Activated T-helper 2 cell treated with anti-CD3 and anti-CD28 coated beads, Interferon-gamma antibody, Interleukin-2, Interleukin-4, amounts not matched to agents 10 μg/mL and 5 μg/mL and 100 μg/mL, durations not matched to agents 14 hours and 24 hours and 36 hours (primary cell): ENCODE measurements around the gene CCDC157. TPM values are rescaled to one million over a fixed set of nuclear protein-coding genes. Genes with fewer than 3 reads are reported as not detected.

Source experiments
- DNase-seq: peaks from one replicate; pipeline ENCODE4 v3.0.0; 2021; ENCODE audit warnings: low spot score
- H3K27ac Mint-ChIP-seq: one replicate; pipeline ENCODE4 v1.8.0; 2021; ENCODE audit warnings: mixed read lengths
- H3K27me3 Mint-ChIP-seq: one replicate; pipeline ENCODE4 v1.8.0; 2021; ENCODE audit warnings: low read depth, mixed read lengths
- H3K36me3 Mint-ChIP-seq: one replicate; pipeline ENCODE4 v1.8.0; 2021; ENCODE audit warnings: low read depth, mixed read lengths
- H3K4me1 Mint-ChIP-seq: one replicate; pipeline ENCODE4 v1.8.0; 2021; ENCODE audit warnings: low read depth, mixed read lengths
- H3K4me3 Mint-ChIP-seq: one replicate; pipeline ENCODE4 v1.8.0; 2021; ENCODE audit warnings: low read depth, mild to moderate bottlenecking, moderate library complexity, mixed read lengths
- H3K9me3 Mint-ChIP-seq: one replicate; pipeline ENCODE4 v1.8.0; 2021; ENCODE audit warnings: mixed read lengths
- intact Hi-C: fragments of 100-400 bp; cut with micrococcal nuclease; formaldehyde crosslinking; loops from one replicate; pipeline ENCODE4 v1.15.1; 2023
- total RNA-seq: library from RNA; stranded (reverse); gene quantifications from 2 replicates; pipeline ENCODE4 v1.2.3, GENCODE V29; 2022

The CCDC157 gene
- total RNA-seq, 1 donor from 2014 or later = 3.2 TPM

DNA sequence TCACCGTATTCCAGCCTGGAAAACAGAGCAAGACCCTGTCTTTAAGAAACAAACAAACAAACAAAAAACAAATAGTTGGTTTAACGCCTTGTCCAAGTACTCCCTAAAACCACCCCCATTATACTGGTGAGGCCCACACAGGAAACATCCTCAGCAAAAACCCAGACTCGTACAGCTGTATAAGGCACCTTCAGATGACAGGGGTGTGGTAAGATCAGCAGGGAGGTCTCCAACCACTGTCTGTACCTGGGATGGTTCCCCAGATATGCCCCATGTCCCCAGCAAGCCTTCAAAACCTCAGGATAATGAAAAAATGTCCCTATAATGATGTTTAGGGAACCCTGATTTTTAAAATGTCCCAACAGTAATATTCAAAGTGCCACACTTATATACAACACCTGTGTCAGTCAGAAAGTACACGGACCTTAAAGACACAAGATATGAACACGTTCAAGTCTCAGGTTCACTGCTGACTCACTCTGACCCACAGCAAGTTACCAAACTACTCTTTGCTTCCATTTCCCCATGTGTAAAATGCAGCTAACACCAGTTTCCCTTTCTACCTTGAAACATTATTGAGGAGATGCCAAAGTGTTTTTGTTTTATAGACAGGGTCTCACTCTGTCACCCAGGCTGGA lies 9.4 kb upstream of the CCDC157 start:
- no peak for DNase-seq
- H3K9me3 Mint-ChIP-seq = no peaks in the 10 kb centered on the region
- H3K27me3 Mint-ChIP-seq = no peaks in the 10 kb centered on the region
- intact Hi-C loops = no loop called here
- peak overlapping the region; percentile 70 for H3K27ac Mint-ChIP-seq
- peaks cover 44% of the 10 kb centered on the region for H3K4me1 Mint-ChIP-seq
- H3K36me3 Mint-ChIP-seq = peaks cover 87% of the 10 kb centered on the region
- H3K4me3 Mint-ChIP-seq = no peak overlapping the region

DNA sequence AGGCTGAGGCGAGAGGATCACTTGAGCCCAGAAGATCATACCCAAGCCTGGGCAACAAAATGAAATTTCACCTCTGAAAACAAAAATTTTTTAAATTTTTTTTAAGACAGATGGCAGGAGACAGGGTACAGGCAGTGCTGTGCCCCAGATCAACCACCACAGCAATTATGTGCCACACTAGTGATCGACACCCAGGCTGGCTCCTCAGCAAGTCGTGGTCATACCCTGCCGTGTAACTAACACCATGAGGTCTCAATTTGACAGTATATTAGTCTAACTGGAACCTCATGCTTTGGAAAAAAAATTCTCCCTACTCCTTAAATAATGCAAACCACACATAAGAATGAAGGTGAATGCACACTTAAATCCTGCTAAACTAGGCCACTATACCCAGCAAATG lies 8.4 kb upstream of the CCDC157 start:
- H3K36me3 Mint-ChIP-seq = peaks cover 85% of the 10 kb centered on the region
- H3K9me3 Mint-ChIP-seq = no peaks in the 10 kb centered on the region
- DNase-seq = no peak
- intact Hi-C loops = no loop called here
- peak overlapping the region; percentile 15 for H3K4me3 Mint-ChIP-seq
- peaks cover 48% of the 10 kb centered on the region for H3K4me1 Mint-ChIP-seq
- no peaks in the 10 kb centered on the region for H3K27me3 Mint-ChIP-seq
- peak overlapping the region; percentile 72 for H3K27ac Mint-ChIP-seq

DNA sequence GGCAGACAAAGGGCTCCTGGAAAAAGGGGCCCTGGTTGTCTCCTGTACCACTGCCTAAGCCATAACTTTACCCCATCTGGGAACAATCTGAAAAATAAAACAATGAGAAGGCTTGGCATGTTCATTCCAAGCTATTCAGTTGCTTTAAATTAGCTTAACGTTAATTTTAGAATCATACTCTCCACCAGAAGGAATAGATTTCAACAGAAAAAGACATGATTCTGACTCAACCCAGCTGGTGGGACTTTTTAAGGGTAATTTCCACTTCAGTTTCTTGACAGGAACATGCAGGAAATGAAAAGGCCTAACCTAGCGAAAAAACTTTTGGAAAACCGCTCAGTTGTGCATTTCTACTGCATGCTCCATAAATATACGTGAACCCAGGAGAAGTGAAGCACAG lies 8.0 kb upstream of the CCDC157 start:
- Mint-ChIP-seq H3K4me1 (peaks cover 50% of the 10 kb centered on the region), H3K4me3 (peak overlapping the region; percentile 15), H3K36me3 (peaks cover 85% of the 10 kb centered on the region), H3K27me3 (no peaks in the 10 kb centered on the region), H3K27ac (peak overlapping the region; percentile 72), H3K9me3 (no peaks in the 10 kb centered on the region)
- no peak for DNase-seq
- intact Hi-C loops = no loop called here

DNA sequence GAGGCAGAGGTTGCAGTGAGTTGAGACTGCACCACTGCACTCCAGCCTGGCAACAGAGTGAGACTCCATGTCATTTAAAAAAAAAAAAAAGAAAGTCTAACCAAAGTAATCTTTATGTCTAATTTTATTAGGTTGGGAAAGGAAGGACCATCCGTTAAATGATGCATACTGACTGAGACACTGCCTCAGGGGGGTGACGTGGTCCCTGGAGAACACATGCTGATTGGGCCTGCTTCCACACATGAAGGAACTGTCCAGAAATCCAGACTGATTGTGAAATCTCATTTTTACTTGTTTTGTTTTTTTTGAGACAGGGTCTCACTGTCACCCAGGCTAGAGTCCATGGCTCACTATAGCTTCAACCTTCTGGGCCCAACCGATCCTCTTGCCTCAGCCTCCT lies 5.6 kb upstream of the CCDC157 start:
- intact Hi-C loops = no loop called here
- no peak for DNase-seq
- Mint-ChIP-seq H3K36me3 (peaks cover 84% of the 10 kb centered on the region), H3K4me3 (no peak overlapping the region), H3K9me3 (no peaks in the 10 kb centered on the region), H3K4me1 (peaks cover 60% of the 10 kb centered on the region), H3K27me3 (no peaks in the 10 kb centered on the region), H3K27ac (no peak overlapping the region)

DNA sequence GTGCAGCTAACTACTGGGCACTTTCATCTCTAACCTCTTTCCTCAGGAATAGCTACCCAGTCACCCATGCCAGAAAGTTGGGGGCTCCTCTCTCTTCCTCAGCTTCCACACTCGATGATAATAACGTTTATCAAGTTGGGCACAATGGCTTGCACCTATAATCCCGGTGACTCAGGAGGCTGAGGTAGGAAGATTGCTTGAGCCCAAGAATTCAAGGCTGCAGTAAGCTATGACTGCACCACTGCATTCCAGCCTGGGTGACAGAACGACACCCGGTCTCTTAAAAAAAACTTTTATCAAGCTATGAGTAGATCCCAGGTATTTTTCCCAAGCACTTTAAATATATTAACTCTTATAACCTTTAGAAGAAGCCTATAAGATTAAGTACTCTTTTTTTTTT lies 2.2 kb upstream of the CCDC157 start:
- DNase-seq = no peak
- peaks cover 2% of the 10 kb centered on the region for H3K27me3 Mint-ChIP-seq
- peak overlapping the region; percentile 58 for H3K27ac Mint-ChIP-seq
- intact Hi-C loops = loop anchor here (5.0 kb wide), 1 partner anchor 47 kb away; no protein-coding TSS in a partner anchor
- peaks cover 60% of the 10 kb centered on the region for H3K36me3 Mint-ChIP-seq
- H3K4me1 Mint-ChIP-seq = peaks cover 44% of the 10 kb centered on the region
- no peaks in the 10 kb centered on the region for H3K9me3 Mint-ChIP-seq
- peak overlapping the region; percentile 91 for H3K4me3 Mint-ChIP-seq

DNA sequence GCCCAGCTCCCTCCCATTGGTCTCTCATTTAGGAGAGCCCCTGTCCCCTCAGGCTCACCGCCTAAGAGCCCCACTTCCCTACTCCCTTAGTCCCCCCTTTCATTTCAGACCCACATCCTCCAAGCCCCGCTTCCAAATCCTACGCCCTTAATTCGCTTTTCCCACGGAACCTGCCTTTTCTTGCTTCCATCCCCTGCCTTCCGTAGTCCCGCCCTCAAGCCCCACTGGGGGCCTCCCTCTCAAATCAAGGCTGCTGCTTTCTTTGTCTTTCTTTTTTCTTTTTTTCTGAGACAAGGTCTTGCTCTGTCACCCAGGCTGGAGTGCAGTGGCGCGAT lies 396 bp downstream of the CCDC157 start:
- no peak for DNase-seq
- Mint-ChIP-seq H3K4me3 (peak overlapping the region; percentile 91), H3K27me3 (peaks cover 2% of the 10 kb centered on the region), H3K36me3 (peaks cover 39% of the 10 kb centered on the region), H3K27ac (peak overlapping the region; percentile 54), H3K9me3 (no peaks in the 10 kb centered on the region), H3K4me1 (peaks cover 33% of the 10 kb centered on the region)
- intact Hi-C loops = loop anchor here (2.0 to 5.0 kb wide), 3 partner anchors 30 to 70 kb away; partner anchors contain the start of gene TBC1D10A

DNA sequence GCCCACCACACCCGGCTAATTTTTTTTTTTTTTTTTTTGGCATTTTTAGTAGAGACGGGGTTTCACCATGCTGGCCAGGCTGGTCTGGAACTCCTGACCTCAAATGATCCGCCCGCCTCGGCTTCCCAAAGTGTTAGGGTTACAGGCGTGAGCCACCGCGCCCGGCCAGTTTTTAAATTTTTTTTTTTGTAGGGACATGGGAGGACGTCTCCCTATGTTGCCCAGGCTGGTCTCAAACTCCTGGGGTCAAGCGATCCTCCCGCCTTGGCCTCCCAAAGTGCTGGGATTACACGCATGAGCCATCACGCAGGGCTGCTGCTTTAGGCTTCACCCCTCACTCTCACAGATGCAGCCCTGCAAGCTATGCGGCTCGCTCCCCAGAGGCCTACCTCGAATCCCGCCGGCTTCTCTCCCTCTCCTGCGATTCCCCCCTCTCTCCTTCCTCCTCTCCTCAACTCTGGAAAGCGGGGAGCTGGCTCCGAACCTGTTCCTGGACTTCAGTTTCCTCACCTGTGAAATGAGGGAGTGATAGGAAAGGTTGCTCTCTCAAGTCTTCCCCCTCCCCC lies 926 bp downstream of the CCDC157 start:
- Mint-ChIP-seq H3K9me3 (no peaks in the 10 kb centered on the region), H3K27me3 (peaks cover 2% of the 10 kb centered on the region), H3K27ac (peak overlapping the region; percentile 72), H3K4me3 (peak overlapping the region; percentile 91), H3K4me1 (peaks cover 30% of the 10 kb centered on the region), H3K36me3 (peaks cover 33% of the 10 kb centered on the region)
- no peak for DNase-seq
- intact Hi-C loops = loop anchor here (2.0 to 5.0 kb wide), 3 partner anchors 31 to 69 kb away; partner anchors contain the start of gene TBC1D10A

DNA sequence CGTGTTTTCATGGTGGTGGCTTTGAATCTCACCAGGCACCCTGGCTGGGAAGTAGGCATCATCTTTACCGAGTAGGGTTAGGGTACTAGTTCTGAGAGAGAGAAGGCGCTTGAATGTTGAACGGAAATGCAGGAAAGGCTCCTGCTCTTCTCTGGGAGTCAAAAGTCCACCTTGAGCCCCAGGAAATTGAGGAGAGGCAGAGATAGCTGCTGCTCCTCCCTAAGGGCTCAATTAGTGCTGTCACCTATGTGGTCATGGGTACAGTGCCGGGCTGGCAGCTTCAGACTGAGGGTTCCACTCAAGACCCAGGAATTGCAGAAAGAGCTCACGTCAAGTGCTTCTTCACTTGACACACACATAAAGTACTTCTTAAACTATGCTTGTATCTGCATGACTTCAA lies 1.7 kb downstream of the CCDC157 start:
- Mint-ChIP-seq H3K27me3 (peaks cover 2% of the 10 kb centered on the region), H3K4me3 (no peak overlapping the region), H3K4me1 (peaks cover 29% of the 10 kb centered on the region), H3K9me3 (no peaks in the 10 kb centered on the region), H3K27ac (no peak overlapping the region), H3K36me3 (peaks cover 28% of the 10 kb centered on the region)
- intact Hi-C loops = loop anchor here (5.0 kb wide), 1 partner anchor 51 kb away; no protein-coding TSS in a partner anchor
- no peak for DNase-seq

DNA sequence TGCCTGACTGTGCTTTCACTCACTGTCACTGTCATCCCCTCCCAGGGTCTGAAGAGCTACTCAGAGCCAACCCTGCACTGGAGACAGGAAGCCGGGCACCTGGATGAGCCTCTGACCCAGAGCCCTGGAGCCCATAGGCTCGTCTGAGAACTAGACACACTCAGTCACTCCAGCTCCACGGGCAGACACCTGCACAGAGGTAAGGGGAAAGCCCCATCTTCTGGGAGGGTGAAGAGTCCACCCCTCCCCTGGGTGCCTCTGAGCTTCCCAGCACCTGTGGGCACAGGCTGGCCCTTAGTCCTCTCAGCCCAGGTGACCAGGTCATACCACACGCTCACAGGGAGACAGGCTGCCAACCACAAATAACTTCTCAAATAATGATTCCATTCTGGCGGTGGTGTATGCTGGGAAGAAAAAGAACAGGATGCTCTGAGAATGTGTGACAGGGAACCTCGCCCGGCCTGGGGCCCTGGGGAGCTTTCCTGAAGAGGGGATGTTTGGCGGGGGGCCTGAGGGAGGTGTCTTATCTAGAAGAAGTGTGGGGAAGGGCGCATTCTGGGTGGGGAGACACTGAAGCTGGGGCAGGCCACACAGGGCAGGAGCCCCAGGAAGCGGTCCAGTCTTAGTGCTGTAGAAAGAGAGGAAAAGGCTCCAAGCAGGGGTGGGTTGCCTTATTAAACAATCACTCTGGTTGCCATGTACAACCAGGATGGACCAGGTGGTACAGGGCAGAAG lies 5.3 kb downstream of the CCDC157 start:
- no peak for DNase-seq
- intact Hi-C loops = no loop called here
- no peak overlapping the region for H3K4me3 Mint-ChIP-seq
- no peaks in the 10 kb centered on the region for H3K36me3 Mint-ChIP-seq
- no peak overlapping the region for H3K27ac Mint-ChIP-seq
- no peaks in the 10 kb centered on the region for H3K9me3 Mint-ChIP-seq
- H3K4me1 Mint-ChIP-seq = peaks cover 6% of the 10 kb centered on the region
- H3K27me3 Mint-ChIP-seq = peaks cover 2% of the 10 kb centered on the region

DNA sequence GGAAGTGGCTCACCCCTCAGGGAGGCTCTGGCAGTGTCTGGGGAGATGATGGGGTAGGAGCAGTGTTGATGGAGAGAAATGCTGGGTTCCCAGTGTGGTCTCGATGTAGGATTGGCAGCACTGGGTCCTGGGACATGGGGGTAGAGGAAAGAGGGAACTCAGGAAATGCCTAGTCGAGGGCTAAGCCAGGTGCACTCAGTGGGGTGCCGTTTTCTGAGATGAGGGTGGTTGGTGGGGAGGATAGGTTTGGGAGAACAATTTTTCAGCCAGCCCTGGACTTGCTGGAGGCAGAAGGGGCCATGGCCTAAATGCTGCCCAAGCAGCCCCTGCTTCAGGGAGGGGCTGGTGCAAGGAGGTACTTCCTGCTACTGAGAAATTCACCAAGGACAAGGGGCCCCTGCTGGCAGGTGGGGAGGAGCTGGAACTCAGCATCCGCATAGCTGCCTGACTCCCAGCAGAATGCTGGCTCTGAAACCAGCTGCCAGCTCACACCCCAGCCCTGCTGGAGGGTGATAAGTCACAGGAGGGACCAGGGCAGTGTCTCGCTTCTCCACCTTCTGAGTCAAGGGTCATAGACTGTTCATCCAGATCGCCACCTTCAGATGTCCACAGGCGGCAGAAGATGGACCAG lies 6.0 kb downstream of the CCDC157 start:
- Mint-ChIP-seq H3K9me3 (no peaks in the 10 kb centered on the region), H3K27me3 (peaks cover 2% of the 10 kb centered on the region), H3K4me3 (no peak overlapping the region), H3K4me1 (peaks cover 3% of the 10 kb centered on the region), H3K36me3 (no peaks in the 10 kb centered on the region), H3K27ac (no peak overlapping the region)
- intact Hi-C loops = no loop called here
- DNase-seq = no peak

DNA sequence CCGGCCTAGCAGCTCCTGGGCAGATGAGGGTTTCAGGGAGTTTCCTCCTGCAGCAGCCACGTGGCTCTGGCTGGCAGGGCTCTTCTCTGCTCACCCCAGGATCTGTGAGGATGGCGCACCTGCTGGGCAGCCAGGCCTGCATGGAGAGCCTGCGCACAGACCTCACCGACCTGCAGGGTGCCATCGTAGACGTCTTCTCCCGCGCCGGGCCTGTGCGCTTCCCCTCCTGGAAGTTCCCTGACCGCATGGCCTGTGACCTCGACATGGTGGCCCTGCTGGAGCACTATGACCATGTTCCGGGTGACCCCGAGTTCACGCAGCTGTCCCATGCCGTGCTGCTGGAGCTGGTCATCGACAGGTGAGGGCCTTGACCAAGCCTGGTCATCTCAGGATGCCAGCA lies 9.1 kb downstream of the CCDC157 start:
- no peak for DNase-seq
- Mint-ChIP-seq H3K9me3 (no peaks in the 10 kb centered on the region), H3K4me1 (no peaks in the 10 kb centered on the region), H3K4me3 (no peak overlapping the region), H3K36me3 (no peaks in the 10 kb centered on the region), H3K27me3 (no peaks in the 10 kb centered on the region), H3K27ac (no peak overlapping the region)
- intact Hi-C loops = no loop called here

DNA sequence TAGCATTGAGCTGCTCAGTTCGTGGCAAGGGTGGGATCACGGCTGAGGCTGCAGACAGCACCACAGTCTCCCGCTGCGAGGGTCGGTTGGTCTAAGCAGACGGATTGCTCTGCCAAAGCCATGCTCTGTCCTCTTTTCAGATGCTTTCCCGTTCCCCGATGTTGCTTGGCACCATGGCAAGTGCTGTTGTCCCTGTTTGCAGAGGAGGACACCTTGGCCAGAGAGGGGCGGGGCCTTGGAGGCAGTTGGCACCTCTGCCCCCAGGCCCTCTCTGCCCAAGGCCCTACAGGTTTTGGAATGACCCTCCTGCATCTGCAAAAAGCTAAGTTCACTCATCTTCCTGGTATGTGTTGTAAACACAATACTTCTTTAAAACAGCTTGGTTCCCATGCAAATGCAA lies 11.6 kb downstream of the CCDC157 start:
- H3K36me3 Mint-ChIP-seq = no peaks in the 10 kb centered on the region
- H3K27me3 Mint-ChIP-seq = no peaks in the 10 kb centered on the region
- no peak for DNase-seq
- intact Hi-C loops = no loop called here
- no peaks in the 10 kb centered on the region for H3K9me3 Mint-ChIP-seq
- H3K27ac Mint-ChIP-seq = no peak overlapping the region
- H3K4me3 Mint-ChIP-seq = no peak overlapping the region
- no peaks in the 10 kb centered on the region for H3K4me1 Mint-ChIP-seq
